Natural killer cell (primary cell): Measurements from ENCODE around the gene MRPS27. TPM values are rescaled to one million over a fixed set of nuclear protein-coding genes. Genes with fewer than 3 reads are reported as not detected.

Experiments
- ATAC-seq, 3 donors: fragments of 150-1000 bp in 2 of 3; fragments of 200-7000 bp in 1 of 3; cut with Tn5 transposase; 1 replicate in 1 of 3; 2 replicates in 2 of 3; pipeline ENCODE4 v1.10.0; 2021; ENCODE audit warnings: mild to moderate bottlenecking in 2 of 3, moderate library complexity in 2 of 3
- DNase-seq, 2 donors: peaks; one replicate each; pipeline versions ENCODE4 v3.0.0 to v3.0.0-alpha.2; 2013 to 2021; ENCODE audit warnings: mixed read lengths in 1 of 2
- H3K27ac ChIP-seq: one replicate; pipeline ENCODE4 v1.5.1; 2013; ENCODE audit warnings: mild to moderate bottlenecking, low read length
- H3K27me3 ChIP-seq: one replicate; pipeline ENCODE4 v1.6.1; 2013; ENCODE audit warnings: low read length; ENCODE audit not compliant: control insufficient read depth, insufficient read depth
- H3K36me3 ChIP-seq: one replicate; pipeline ENCODE4 v1.6.1; 2013; ENCODE audit warnings: low read length; ENCODE audit not compliant: control insufficient read depth, insufficient read depth
- H3K4me1 ChIP-seq: one replicate; pipeline ENCODE4 v1.6.1; 2013; ENCODE audit warnings: low read length; ENCODE audit not compliant: control insufficient read depth, insufficient read depth
- H3K4me3 ChIP-seq: one replicate; pipeline ENCODE4 v1.5.1; 2013; ENCODE audit warnings: low read length
- H3K9me3 ChIP-seq: one replicate; pipeline ENCODE4 v1.6.1; 2013; ENCODE audit warnings: low read length; ENCODE audit not compliant: control insufficient read depth, insufficient read depth
- H3K27ac Mint-ChIP-seq, 2 donors: one replicate each; pipeline ENCODE4 v1.8.0; 2022; ENCODE audit warnings: mild to moderate bottlenecking in 2 of 2, mixed read lengths in 2 of 2, moderate library complexity in 1 of 2
- H3K27me3 Mint-ChIP-seq, 2 donors: one replicate each; pipeline ENCODE4 v1.8.0; 2022; ENCODE audit warnings: low read depth in 2 of 2, mixed read lengths in 2 of 2
- H3K36me3 Mint-ChIP-seq: one replicate; pipeline ENCODE4 v1.8.0; 2022; ENCODE audit warnings: mixed read lengths
- H3K4me1 Mint-ChIP-seq, 2 donors: one replicate each; pipeline ENCODE4 v1.8.0; 2022; ENCODE audit warnings: mixed read lengths in 2 of 2
- H3K4me3 Mint-ChIP-seq: one replicate; pipeline ENCODE4 v1.8.0; 2022; ENCODE audit warnings: mild to moderate bottlenecking, moderate library complexity, mixed read lengths
- H3K9me3 Mint-ChIP-seq, 2 donors: one replicate each; pipeline ENCODE4 v1.8.0; 2022; ENCODE audit warnings: mixed read lengths in 2 of 2
- WGBS: methylation state at CpG from one replicate; pipeline ENCODE4 v1.1.7; 2013; ENCODE audit warnings: missing lambda C conversion rate; ENCODE audit not compliant: insufficient coverage; 5-methylcytosine and 5-hydroxymethylcytosine counted together
- intact Hi-C: fragments of 100-400 bp; cut with micrococcal nuclease; formaldehyde crosslinking; loops from one replicate; pipeline ENCODE4 v1.14.2; 2022
- total RNA-seq, 4 donors: library from RNA; stranded (reverse); fragments of 120-200 nt in 1 of 4; gene quantifications; one replicate each; pipeline versions ENCODE4 v1.2.3 to v1.2.4, GENCODE V29; 2013 to 2022
- TF ChIP-seq, protein P1 (sequence below): fragments of 200-600 bp; IDR thresholded peaks from one replicate; pipeline ENCODE4 v1.8.0; 2022; ENCODE audit warnings: antibody characterized with exemption

MRPS27 gene
- total RNA-seq, 3 donors from 2014 or later (not counting 1 experiment from before 2014, with no cell fraction given) = 25.5 to 36.5 (median 36.3) TPM

DNA sequence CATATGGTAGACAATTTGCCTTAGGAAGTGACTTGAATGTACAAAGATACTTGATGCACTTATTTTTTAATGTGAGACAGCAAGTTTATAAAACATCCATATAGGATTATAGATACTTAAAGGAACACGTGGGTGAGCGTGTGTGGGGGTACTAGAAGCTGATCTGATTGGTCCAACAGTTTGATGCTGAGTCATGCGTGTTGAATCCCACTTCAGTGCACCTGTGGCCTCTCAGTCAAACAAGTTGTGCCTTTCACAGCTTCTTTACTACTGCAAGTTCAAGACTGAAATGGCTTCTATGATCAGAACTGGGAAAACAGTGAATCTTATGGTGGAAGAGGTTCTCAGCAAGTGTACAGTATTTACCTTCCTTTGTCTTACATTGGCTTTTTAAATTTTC, 113.9 kb downstream of the MRPS27 start:
- DNase-seq (no peak), ATAC-seq (no peak)
- no peaks in the 10 kb centered on the region for H3K27me3 ChIP-seq
- Mint-ChIP-seq H3K27ac (no peak overlapping the region), H3K4me3 (no peak overlapping the region), H3K27me3 (peaks cover 3 to 7% of the 10 kb centered on the region in 2 donors), H3K36me3 (no peaks in the 10 kb centered on the region), H3K4me1 (no peaks in the 10 kb centered on the region), H3K9me3 (no peaks in the 10 kb centered on the region)
- H3K9me3 ChIP-seq = no peaks in the 10 kb centered on the region
- H3K36me3 ChIP-seq = no peaks in the 10 kb centered on the region
- intact Hi-C loops = no loop called here
- 90% methylated on average over 3 of the region's 3 CpGs for WGBS
- TF ChIP-seq, protein P1, sequence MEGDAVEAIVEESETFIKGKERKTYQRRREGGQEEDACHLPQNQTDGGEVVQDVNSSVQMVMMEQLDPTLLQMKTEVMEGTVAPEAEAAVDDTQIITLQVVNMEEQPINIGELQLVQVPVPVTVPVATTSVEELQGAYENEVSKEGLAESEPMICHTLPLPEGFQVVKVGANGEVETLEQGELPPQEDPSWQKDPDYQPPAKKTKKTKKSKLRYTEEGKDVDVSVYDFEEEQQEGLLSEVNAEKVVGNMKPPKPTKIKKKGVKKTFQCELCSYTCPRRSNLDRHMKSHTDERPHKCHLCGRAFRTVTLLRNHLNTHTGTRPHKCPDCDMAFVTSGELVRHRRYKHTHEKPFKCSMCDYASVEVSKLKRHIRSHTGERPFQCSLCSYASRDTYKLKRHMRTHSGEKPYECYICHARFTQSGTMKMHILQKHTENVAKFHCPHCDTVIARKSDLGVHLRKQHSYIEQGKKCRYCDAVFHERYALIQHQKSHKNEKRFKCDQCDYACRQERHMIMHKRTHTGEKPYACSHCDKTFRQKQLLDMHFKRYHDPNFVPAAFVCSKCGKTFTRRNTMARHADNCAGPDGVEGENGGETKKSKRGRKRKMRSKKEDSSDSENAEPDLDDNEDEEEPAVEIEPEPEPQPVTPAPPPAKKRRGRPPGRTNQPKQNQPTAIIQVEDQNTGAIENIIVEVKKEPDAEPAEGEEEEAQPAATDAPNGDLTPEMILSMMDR = no peak
- no peak overlapping the region for H3K4me3 ChIP-seq
- no peaks in the 10 kb centered on the region for H3K4me1 ChIP-seq
- H3K27ac ChIP-seq = no peak overlapping the region

DNA sequence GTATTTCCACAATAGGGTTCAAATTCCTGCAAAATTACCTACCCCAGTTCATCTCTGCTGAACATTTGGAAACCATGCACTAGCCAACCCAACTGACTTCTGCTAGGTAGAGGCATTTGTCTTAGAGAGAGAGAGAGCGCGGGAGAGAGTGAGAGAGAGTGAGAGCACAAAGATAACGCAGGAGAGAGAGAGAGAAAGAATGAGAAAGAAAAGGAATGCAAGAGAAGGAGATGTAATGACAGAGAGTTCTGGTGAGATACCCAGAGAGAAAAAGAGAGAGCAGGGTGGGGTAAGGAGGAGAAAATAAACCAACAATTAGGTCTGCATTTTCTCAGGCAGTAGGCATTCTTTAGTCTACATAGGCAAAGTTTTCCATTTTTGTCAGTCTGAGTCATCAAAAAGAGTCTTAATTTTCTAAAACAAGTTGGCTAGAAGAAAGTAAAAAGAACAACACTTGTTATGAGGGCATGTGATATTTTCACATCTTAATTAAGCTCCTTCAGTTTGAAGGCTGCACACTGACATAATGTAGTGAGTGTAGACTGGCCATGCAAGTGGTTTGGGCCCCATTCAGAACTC, 114.5 kb downstream of the MRPS27 start:
- H3K36me3 ChIP-seq = no peaks in the 10 kb centered on the region
- H3K4me3 ChIP-seq = no peak overlapping the region
- no peaks in the 10 kb centered on the region for H3K9me3 ChIP-seq
- H3K27ac ChIP-seq = no peak overlapping the region
- H3K4me1 ChIP-seq = no peaks in the 10 kb centered on the region
- no peaks in the 10 kb centered on the region for H3K36me3 Mint-ChIP-seq
- intact Hi-C loops = no loop called here
- peaks cover 3 to 7% of the 10 kb centered on the region in 2 donors for H3K27me3 Mint-ChIP-seq
- TF ChIP-seq, protein P1 = no peak
- ATAC-seq (no peak), DNase-seq (no peak)
- H3K27me3 ChIP-seq = no peaks in the 10 kb centered on the region
- no peak overlapping the region for H3K27ac Mint-ChIP-seq
- no peaks in the 10 kb centered on the region for H3K4me1 Mint-ChIP-seq
- no peak overlapping the region for H3K4me3 Mint-ChIP-seq
- WGBS = 98% methylated on average over 3 of the region's 3 CpGs
- H3K9me3 Mint-ChIP-seq = no peaks in the 10 kb centered on the region

DNA sequence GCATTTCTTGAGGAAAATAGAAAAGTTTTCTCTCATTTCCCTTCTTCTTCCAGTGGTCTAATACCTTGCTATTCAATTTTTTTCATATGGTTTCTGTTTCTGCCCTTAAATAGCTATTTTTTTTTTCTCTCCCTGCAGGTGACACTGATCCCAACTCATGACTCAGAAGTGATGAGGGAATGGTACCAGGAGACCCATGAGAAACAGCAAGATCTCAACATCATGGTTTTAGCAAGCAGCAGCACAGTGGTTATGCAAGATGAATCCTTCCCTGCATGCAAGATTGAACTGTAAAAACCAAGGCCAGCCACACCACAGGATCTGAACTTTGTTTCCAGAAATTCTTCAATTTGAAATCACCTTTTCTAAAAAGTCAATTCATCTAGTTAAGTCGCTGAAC, 115.1 kb downstream of the MRPS27 start:
- H3K4me3 ChIP-seq = no peak overlapping the region
- no peak for DNase-seq
- TF ChIP-seq, protein P1 = no peak
- H3K4me3 Mint-ChIP-seq = no peak overlapping the region
- intact Hi-C loops = no loop called here
- H3K9me3 Mint-ChIP-seq = no peaks in the 10 kb centered on the region
- no peaks in the 10 kb centered on the region for H3K36me3 ChIP-seq
- no peaks in the 10 kb centered on the region for H3K4me1 Mint-ChIP-seq
- WGBS = 83% methylated on average over 1 of the region's 1 CpG
- H3K27me3 Mint-ChIP-seq = peaks cover 3 to 7% of the 10 kb centered on the region in 2 donors
- H3K27ac Mint-ChIP-seq = no peak overlapping the region
- no peaks in the 10 kb centered on the region for H3K4me1 ChIP-seq
- H3K27ac ChIP-seq = no peak overlapping the region
- no peak for ATAC-seq
- H3K9me3 ChIP-seq = no peaks in the 10 kb centered on the region
- H3K27me3 ChIP-seq = no peaks in the 10 kb centered on the region
- no peaks in the 10 kb centered on the region for H3K36me3 Mint-ChIP-seq

DNA sequence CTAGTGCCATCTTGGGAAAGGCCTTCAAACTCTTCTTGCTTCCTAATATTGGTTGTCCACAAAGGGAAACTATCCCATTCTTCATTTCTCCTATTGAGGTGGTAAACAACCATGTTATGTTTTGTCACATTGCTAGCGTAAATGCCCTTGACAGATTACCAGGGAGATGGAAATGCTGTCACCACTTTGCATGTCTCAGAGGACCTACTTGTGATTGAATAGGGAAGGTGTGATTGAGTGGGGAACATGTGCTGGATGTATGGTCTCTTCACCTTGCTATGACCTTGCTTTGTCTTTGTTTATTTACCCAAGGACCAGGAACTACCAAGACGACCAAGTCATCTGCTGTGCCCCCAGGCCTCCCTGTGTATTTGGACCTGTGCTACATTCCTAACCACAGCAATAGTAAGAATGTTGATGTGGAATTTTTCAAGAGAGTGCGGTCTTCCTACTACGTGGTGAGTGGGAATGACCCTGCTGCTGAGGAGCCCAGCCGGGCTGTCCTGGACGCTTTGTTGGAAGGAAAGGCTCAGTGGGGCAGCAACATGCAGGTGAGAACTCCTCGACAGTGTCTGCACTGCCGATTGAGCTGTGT, 116.7 kb downstream of the MRPS27 start:
- Mint-ChIP-seq H3K36me3 (no peaks in the 10 kb centered on the region), H3K4me3 (no peak overlapping the region), H3K27ac (no peak overlapping the region), H3K27me3 (peaks cover 5 to 13% of the 10 kb centered on the region in 2 donors), H3K9me3 (no peaks in the 10 kb centered on the region), H3K4me1 (no peaks in the 10 kb centered on the region)
- intact Hi-C loops = no loop called here
- H3K9me3 ChIP-seq = no peaks in the 10 kb centered on the region
- no peak overlapping the region for H3K4me3 ChIP-seq
- no peak overlapping the region for H3K27ac ChIP-seq
- no peaks in the 10 kb centered on the region for H3K4me1 ChIP-seq
- WGBS = 91% methylated on average over 8 of the region's 8 CpGs
- no peak for DNase-seq
- ATAC-seq = no peak
- H3K27me3 ChIP-seq = no peaks in the 10 kb centered on the region
- TF ChIP-seq, protein P1 = no peak
- H3K36me3 ChIP-seq = no peaks in the 10 kb centered on the region
